Lung (tissue), 12 donors: ENCODE measurements around the gene EFHC2. TPM values are rescaled to one million over a fixed set of nuclear protein-coding genes. Genes with fewer than 3 reads are reported as not detected.

Source experiments
- ATAC-seq: fragments of 200-7000 bp; cut with Tn5 transposase; one replicate; pipeline ENCODE4 v1.9.1; 2020; ENCODE audit warnings: moderate number of reproducible peaks; ENCODE audit not compliant: insufficient read depth, low FRiP score
- DNase-seq, 3 donors: peaks; one replicate each; pipeline ENCODE4 v3.0.0-alpha.2; 2013 to 2017
- H3K27ac ChIP-seq, 2 donors: one replicate each; pipeline ENCODE4 v1.5.1; 2013; ENCODE audit warnings: mild to moderate bottlenecking in 2 of 2, moderate library complexity in 2 of 2, control low read depth in 1 of 2, inconsistent platforms in 1 of 2, low read depth in 1 of 2, low read length in 1 of 2
- H3K27me3 ChIP-seq, 3 donors: one replicate each; pipeline ENCODE4 v1.5.1; 2013; ENCODE audit warnings: low read length in 2 of 3; ENCODE audit not compliant: control insufficient read depth in 3 of 3, insufficient read depth in 3 of 3
- H3K36me3 ChIP-seq, 4 donors: one replicate each; pipeline ENCODE4 v1.5.1; 2013; ENCODE audit warnings: low read length in 4 of 4, mild to moderate bottlenecking in 1 of 4, moderate library complexity in 1 of 4; ENCODE audit not compliant: control insufficient read depth in 4 of 4, insufficient read depth in 4 of 4
- H3K4me1 ChIP-seq, 5 donors: one replicate each; pipeline ENCODE4 v1.5.1; 2013; ENCODE audit warnings: low read length in 5 of 5, mild to moderate bottlenecking in 2 of 5, moderate library complexity in 1 of 5; ENCODE audit not compliant: control insufficient read depth in 5 of 5, insufficient read depth in 5 of 5
- H3K4me3 ChIP-seq: one replicate; pipeline ENCODE4 v1.5.1; 2013; ENCODE audit warnings: mild to moderate bottlenecking, control low read depth, moderate library complexity
- H3K9ac ChIP-seq, 2 donors: one replicate each; pipeline ENCODE4 v1.5.1; 2013; ENCODE audit warnings: low read length in 2 of 2, control low read depth in 1 of 2; ENCODE audit not compliant: insufficient read depth in 1 of 2
- H3K9me3 ChIP-seq, 4 donors: one replicate each; pipeline ENCODE4 v1.5.1; 2013; ENCODE audit warnings: low read length in 3 of 4, mild to moderate bottlenecking in 1 of 4, moderate library complexity in 1 of 4; ENCODE audit not compliant: control insufficient read depth in 4 of 4, insufficient read depth in 3 of 4
- WGBS, 2 donors: extraction: QIAGEN DNeasy Blood & Tissue Kit; methylation state at CpG; one replicate each; pipeline ENCODE4 v1.1.7; 2013; 5-methylcytosine and 5-hydroxymethylcytosine counted together
- polyA plus RNA-seq, 2 donors: library from polyadenylated mRNA; stranded (reverse); fragments of 200-250 nt; gene quantifications; one replicate each; pipeline ENCODE4 v1.2.1, GENCODE V29; 2013
- total RNA-seq, 2 donors: library from RNA; depleted of rRNA in 1 of 2; stranded (reverse); fragments of >200 nt in 1 of 2; gene quantifications; one replicate each; pipeline ENCODE4 v1.2.1, GENCODE V29; 2014 to 2021
- TF ChIP-seq, protein P1 (sequence below): IDR thresholded peaks from 2 replicates; pipeline ENCODE4 v1.5.1; 2012; ENCODE audit warnings: mild to moderate bottlenecking; ENCODE audit errors: control extremely low read depth, extremely low read depth
- donor health status: control.
- donor health status: control.
- donor health status: Bipolar disorder and iron deficiency.
- donor health status: healthy.
- donor health status: DM: yes; HTN: yes; CAD: no.

Gene EFHC2
- total and polyA plus RNA-seq, 4 donors = 2.4 to 8.3 (median 5.0) TPM

DNA sequence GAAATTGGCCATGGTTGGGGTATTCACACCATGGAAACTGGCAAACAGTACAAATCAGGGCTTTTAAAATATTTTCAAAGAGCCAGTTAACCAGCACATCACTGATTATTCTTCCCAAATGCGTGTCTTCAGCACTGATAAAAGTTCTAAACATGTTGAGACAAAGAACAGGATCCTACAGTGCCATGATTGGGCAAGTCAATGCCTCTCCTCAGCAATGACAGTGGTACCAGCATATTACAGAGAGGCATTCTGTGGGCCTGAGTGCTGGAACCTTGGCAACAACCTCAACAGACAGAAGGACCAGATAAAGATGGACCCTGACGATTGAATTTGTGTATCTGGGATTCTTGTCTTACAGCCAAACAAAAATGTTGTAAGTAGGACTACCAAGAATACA, 108.9 kb downstream of the EFHC2 start:
- Histone ChIP-seq H3K36me3 (no peaks in the 10 kb centered on the region), H3K27ac (no peak overlapping the region), H3K4me3 (no peak overlapping the region), H3K9me3 (peaks cover 0 to 2% (median 0%) of the 10 kb centered on the region in 4 donors), H3K4me1 (no peaks in the 10 kb centered on the region), H3K27me3 (peaks cover 0 to 44% (median 10%) of the 10 kb centered on the region in 3 donors), H3K9ac (no peak overlapping the region)
- WGBS, 2 donors = 67 to 95% methylated on average over 2 of the region's 2 CpGs
- no peak for ATAC-seq
- no peak for DNase-seq
- TF ChIP-seq, protein P1, sequence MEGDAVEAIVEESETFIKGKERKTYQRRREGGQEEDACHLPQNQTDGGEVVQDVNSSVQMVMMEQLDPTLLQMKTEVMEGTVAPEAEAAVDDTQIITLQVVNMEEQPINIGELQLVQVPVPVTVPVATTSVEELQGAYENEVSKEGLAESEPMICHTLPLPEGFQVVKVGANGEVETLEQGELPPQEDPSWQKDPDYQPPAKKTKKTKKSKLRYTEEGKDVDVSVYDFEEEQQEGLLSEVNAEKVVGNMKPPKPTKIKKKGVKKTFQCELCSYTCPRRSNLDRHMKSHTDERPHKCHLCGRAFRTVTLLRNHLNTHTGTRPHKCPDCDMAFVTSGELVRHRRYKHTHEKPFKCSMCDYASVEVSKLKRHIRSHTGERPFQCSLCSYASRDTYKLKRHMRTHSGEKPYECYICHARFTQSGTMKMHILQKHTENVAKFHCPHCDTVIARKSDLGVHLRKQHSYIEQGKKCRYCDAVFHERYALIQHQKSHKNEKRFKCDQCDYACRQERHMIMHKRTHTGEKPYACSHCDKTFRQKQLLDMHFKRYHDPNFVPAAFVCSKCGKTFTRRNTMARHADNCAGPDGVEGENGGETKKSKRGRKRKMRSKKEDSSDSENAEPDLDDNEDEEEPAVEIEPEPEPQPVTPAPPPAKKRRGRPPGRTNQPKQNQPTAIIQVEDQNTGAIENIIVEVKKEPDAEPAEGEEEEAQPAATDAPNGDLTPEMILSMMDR = no peak

DNA sequence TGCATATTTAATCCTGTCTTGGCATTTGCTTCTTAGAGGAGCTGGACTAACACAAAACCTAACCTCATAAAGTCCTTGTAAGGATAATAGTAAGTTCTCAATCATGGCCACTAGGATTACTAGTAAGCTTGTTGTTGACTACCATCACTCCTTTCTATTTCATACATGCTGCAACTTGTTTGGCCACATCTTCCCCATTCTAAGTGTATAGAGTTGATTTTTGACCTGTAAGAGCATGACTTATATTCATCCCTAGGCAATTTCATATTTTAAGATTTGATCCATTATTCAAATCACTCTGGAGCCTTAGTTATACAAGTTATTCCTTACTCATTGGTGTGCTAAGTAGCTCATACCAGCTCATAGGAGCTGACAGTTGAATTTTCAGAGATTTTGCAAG, 109.4 kb downstream of the EFHC2 start:
- DNase-seq (no peak), ATAC-seq (no peak)
- no peaks in the 10 kb centered on the region for H3K36me3 ChIP-seq
- H3K4me1 ChIP-seq = no peaks in the 10 kb centered on the region
- peaks cover 0 to 2% (median 0%) of the 10 kb centered on the region in 4 donors for H3K9me3 ChIP-seq
- H3K9ac ChIP-seq = no peak overlapping the region
- no peak overlapping the region for H3K27ac ChIP-seq
- H3K27me3 ChIP-seq = peaks cover 0 to 44% (median 9%) of the 10 kb centered on the region in 3 donors
- no peak overlapping the region for H3K4me3 ChIP-seq
- TF ChIP-seq, protein P1 = no peak

DNA sequence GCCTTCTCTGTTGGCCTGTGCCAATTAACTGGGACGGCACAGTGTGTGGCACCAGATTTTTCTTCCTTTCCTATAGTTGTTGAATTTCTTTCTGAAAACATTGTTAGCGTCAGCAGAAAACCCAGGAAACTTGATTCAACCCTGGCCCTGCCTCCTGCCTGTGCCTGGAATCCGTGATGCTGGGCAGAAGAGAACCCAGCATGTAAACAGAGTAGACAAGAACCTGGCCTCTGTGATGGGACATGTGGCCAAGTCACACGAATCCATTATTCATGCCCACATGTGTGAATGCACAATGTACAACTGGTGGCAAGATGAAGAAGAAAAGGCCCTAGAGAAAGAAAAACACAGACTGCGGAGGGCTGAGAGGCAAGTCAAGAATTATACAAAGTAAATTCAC, 111.4 kb downstream of the EFHC2 start:
- Histone ChIP-seq H3K4me1 (no peaks in the 10 kb centered on the region), H3K4me3 (no peak overlapping the region), H3K9me3 (peaks cover 0 to 2% (median 0%) of the 10 kb centered on the region in 4 donors), H3K36me3 (no peaks in the 10 kb centered on the region), H3K9ac (no peak overlapping the region), H3K27me3 (peaks cover 0 to 37% (median 3%) of the 10 kb centered on the region in 3 donors), H3K27ac (no peak overlapping the region)
- no peak for DNase-seq
- 84 to 91% methylated on average over 5 of the region's 5 CpGs for WGBS, 2 donors
- TF ChIP-seq, protein P1 = no peak
- no peak for ATAC-seq

DNA sequence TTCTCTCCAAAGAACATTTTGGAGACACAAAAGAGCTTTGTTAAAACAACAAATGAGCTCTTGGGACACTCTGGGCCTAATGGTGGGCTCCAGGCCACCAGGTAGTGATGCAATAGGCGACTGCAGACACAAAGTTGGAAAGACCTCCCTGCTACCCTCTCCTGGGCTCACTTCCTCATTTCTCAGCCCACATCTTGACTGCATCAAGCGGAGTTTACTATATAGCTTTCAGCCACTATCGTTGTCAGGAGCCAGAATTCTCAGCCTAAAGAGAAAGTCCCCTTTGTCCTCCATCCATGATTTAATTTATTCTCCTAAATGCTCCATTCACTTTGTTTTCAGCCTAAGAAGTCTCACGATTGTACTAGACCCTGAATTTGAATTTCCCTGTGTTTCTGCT, 114.9 kb downstream of the EFHC2 start:
- ATAC-seq = no peak
- TF ChIP-seq, protein P1 = no peak
- H3K36me3 ChIP-seq = no peaks in the 10 kb centered on the region
- peaks cover 0 to 29% (median 10%) of the 10 kb centered on the region in 3 donors for H3K27me3 ChIP-seq
- H3K9me3 ChIP-seq = no peaks in the 10 kb centered on the region
- WGBS, 2 donors = 45 to 64% methylated on average over 4 of the region's 4 CpGs
- no peaks in the 10 kb centered on the region for H3K4me1 ChIP-seq
- no peak overlapping the region for H3K27ac ChIP-seq
- no peak for DNase-seq
- no peak overlapping the region for H3K4me3 ChIP-seq
- H3K9ac ChIP-seq = no peak overlapping the region
